Right lobe of liver (tissue), 6 donors: Measurements from ENCODE around the gene SYCE3. TPM values are rescaled to one million over a fixed set of nuclear protein-coding genes. Genes with fewer than 3 reads are reported as not detected.

ENCODE experiments used
- ATAC-seq, 4 donors: fragments of 200-7000 bp; cut with Tn5 transposase; one replicate each; pipeline ENCODE4 v1.9.1; 2020; ENCODE audit warnings: mild to moderate bottlenecking in 4 of 4, moderate library complexity in 4 of 4
- DNase-seq, 3 donors: peaks; one replicate each; pipeline ENCODE4 v3.0.0-alpha.2; 2020
- H3K27ac ChIP-seq, 3 donors: fragments of 200-600 bp; one replicate each; pipeline ENCODE4 v1.8.0; 2022
- H3K27me3 ChIP-seq, 2 donors: fragments of 200-600 bp; one replicate each; pipeline ENCODE4 v1.8.0; 2022
- H3K36me3 ChIP-seq, 4 donors: fragments of 200-600 bp; sonication (generic) in 1 of 4; one replicate each; pipeline versions ENCODE4 v1.5.1 to v1.8.0; 2017 to 2022; ENCODE audit warnings: control low read depth in 1 of 4
- H3K4me1 ChIP-seq, 4 donors: fragments of 200-600 bp; sonication (generic) in 1 of 4; one replicate each; pipeline versions ENCODE4 v1.5.1 to v1.8.0; 2017 to 2022; ENCODE audit warnings: control low read depth in 1 of 4
- H3K4me3 ChIP-seq, 3 donors: fragments of 200-600 bp; one replicate each; pipeline ENCODE4 v1.8.0; 2022
- H3K9me3 ChIP-seq, 4 donors: fragments of 200-600 bp; sonication (generic) in 1 of 4; one replicate each; pipeline versions ENCODE4 v1.5.1 to v1.8.0; 2017 to 2022; ENCODE audit warnings: control low read depth in 1 of 4
- POLR2A ChIP-seq: fragments of 450-650 bp; IDR thresholded peaks from one replicate; pipeline ENCODE4 v1.6.1; 2017; ENCODE audit warnings: antibody characterized with exemption, mild to moderate bottlenecking
- WGBS: methylation state at CpG from one replicate; pipeline ENCODE4 v1.1.6; 2018; ENCODE audit warnings: low coverage, low lambda C conversion rate; ENCODE audit not compliant: insufficient coverage; ENCODE audit errors: missing lambda C conversion rate; 5-methylcytosine and 5-hydroxymethylcytosine counted together
- intact Hi-C, 2 donors: fragments of 100-400 bp; cut with DNase I; formaldehyde crosslinking; loops; one replicate each; pipeline versions ENCODE4 v1.11.2 to v1.14.1; 2022
- total RNA-seq, 6 experiments: library from RNA; depleted of rRNA in 2 of 6; stranded (reverse); fragments of >200 nt in 2 of 6; fragmentation: NEBNext Ultra II Directional in 3 of 6; extraction: Animal tissue kit (Norgen Biotek cat#: 25700) in 3 of 6; gene quantifications; one replicate each; pipeline versions ENCODE4 v1.1.0 to v1.2.4, GENCODE V29; 2016 to 2023
- TF ChIP-seq, protein P1 (sequence below), 4 donors: fragments of 200-600 bp in 3 of 4; fragments of 450-650 bp in 1 of 4; IDR thresholded peaks; one replicate each; pipeline versions ENCODE4 v1.5.1 to v1.8.0; 2016 to 2022; ENCODE audit warnings: antibody characterized with exemption in 4 of 4, mild to moderate bottlenecking in 2 of 4
- donor health status: DM: no; HTN: yes; CAD: no.
- donor health status: DM: no; HTN: no; CAD: no.
- donor health status: DM: no; HTN: no; CAD: no.
- donor health status: DM: no; HTN: yes; CAD: no.
- donor health status: DM: no; HTN: yes; CAD: no.

Gene SYCE3
- total RNA-seq, 6 experiments from 2014 or later, result 3.3 to 4.7 TPM; not detected in 4

DNA sequence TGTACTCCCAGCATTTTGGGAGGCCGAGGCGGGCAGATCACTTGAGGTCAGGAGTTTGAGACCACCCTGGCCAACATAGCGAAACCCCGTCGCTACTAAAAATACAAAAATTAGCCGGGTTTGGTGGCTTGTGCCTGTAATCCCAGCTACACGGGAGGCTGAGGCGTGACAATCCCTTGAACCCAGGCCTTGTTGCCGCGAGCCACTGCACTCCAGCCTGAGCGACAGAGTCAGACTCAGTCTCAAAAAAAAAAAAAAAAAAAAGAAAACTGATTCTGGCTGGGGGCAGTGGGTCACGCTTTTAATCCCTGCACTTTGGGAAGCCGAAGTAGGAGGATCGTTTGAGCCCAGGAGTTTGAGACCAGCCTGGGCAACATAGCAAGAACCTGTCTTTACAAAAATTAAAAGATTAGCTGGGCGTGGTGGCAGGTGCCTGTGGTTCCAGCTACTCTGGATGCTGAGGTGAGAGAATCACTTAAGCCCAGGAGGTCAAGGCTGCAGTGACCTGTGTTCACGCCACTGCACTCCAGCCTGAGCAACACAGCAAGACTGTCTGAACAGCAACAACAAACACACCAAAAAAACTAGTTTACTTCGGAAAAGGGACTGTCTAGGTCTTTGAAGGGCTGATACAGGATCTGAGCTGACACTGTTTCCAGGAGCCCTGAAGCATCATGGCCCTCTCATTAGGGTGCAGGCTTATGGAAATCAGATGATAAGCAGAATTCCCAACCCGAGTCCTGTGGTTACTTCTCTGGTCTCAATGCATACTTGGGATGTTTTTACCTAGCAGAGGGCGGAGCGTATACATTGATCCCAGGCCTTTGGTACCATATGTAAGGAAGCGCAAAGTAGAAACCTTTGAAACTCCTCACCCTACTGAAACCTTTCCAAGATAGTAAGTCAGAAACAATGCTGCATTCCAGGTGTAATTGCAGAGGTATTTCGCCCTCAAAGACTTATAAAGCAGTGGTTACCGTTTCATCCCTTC, 21.7 kb upstream of the SYCE3 start:
- intact Hi-C loops, result no loop called here
- Histone ChIP-seq H3K9me3 (no peaks in the 10 kb centered on the region), H3K4me3 (no peak overlapping the region), H3K4me1 (peaks cover 0 to 11% (median 0%) of the 10 kb centered on the region in 4 donors), H3K27ac (no peak overlapping the region), H3K27me3 (no peaks in the 10 kb centered on the region), H3K36me3 (peaks cover 0 to 4% (median 0%) of the 10 kb centered on the region in 4 donors)
- TF ChIP-seq, protein P1, sequence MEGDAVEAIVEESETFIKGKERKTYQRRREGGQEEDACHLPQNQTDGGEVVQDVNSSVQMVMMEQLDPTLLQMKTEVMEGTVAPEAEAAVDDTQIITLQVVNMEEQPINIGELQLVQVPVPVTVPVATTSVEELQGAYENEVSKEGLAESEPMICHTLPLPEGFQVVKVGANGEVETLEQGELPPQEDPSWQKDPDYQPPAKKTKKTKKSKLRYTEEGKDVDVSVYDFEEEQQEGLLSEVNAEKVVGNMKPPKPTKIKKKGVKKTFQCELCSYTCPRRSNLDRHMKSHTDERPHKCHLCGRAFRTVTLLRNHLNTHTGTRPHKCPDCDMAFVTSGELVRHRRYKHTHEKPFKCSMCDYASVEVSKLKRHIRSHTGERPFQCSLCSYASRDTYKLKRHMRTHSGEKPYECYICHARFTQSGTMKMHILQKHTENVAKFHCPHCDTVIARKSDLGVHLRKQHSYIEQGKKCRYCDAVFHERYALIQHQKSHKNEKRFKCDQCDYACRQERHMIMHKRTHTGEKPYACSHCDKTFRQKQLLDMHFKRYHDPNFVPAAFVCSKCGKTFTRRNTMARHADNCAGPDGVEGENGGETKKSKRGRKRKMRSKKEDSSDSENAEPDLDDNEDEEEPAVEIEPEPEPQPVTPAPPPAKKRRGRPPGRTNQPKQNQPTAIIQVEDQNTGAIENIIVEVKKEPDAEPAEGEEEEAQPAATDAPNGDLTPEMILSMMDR (IDR thresholded peaks at IDR 0.05), result no peak
- WGBS, result 93% methylated on average over 16 of the region's 23 CpGs
- DNase-seq (peak in 2 of 3 donors; percentile 7 to 35), ATAC-seq (no peak)

DNA sequence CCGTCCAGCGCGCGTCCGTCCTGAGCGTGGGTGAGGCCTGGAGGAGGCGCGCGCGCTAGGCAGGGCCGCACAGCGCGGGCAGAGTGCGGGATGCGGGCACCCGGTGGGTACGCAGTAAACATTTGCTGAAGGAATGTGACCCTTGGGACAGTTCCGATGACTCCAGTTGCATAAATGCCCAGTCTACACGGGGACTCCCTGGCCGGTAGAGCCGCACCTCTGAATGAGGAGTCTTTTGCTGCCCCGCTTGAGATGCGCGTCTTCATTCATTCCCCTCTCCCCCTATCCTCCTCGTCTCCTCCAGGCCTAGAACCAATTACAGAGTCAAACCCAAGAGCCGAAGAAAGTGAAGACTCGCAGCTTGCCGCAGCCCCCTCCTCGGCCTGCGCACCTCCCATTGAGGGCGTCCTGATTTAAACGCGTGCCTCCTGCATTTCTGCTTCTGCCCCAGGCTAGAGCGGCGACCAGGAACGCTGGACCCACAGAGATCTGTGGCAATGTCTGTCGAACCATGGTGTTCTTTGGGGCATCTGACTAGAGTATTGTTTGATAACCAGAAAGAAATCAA, 20.7 kb upstream of the SYCE3 start:
- ATAC-seq (peak; percentile 2 to 29 (median 19)), DNase-seq (peak in 1 of 3 donors; percentile 16)

DNA sequence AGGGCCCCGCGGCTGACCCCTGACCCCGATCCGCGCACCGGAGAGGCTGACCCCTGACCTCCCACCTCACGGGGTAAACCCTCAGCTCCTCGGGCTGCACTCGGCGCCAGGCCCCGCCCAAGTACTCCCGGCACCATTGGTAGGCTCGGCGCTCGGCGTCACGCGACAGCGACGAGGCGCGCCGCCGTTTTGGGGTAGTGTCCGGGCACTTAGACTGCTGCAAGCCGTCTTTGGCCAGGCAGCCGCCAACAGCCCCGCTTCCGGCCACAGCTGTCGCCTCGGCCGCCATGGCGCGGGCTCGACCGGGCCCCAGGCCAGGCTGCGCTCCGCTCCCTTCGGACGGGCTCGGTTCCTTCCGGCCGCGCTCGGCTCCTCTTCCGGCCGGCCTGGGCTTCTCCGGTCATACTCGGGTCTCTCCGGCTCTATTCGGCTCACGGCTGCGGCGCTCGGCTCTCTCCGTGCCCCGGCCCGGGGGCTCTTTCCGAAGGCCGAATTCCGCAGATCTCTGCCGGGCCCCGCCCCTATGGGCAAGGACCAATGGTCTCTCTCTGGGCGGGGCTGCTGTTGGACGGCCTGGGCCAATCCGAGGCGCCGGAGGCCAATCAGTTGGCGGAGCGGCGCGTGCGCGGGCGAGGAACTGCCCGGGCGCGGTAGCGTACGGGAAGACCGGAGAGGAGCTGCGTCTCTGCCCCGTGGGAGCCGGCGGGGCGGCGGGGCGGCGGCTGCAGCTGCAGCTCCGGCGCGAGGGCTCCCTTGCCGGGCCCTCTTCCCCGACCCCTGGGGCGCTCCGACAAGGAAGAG, 20.0 kb upstream of the SYCE3 start, which contains the start of gene CHKB:
Gene CHKB (minus strand): TSS at position 357 of the 801 bp plus-strand sequence. CDS start 68 bp downstream, at position 289.
- Histone ChIP-seq H3K27ac (peak within 1 kb of the TSS; percentile 92 to 99 (median 94)), H3K4me3 (peak within 1 kb of the TSS; percentile 69 to 96 (median 91)), H3K36me3 (peaks cover 0 to 4% (median 0%) of the 10 kb centered on the region in 4 donors), H3K4me1 (peaks cover 0 to 11% (median 0%) of the 10 kb centered on the region in 4 donors), H3K9me3 (no peaks in the 10 kb centered on the region), H3K27me3 (no peaks in the 10 kb centered on the region)
- TF ChIP-seq, protein P1 (IDR thresholded peaks at IDR 0.05), result no peak
- TF ChIP-seq POLR2A, result peak; percentile 96
- DNase-seq (peak; percentile 99), ATAC-seq (peak; percentile 95 to 97 (median 96))
- intact Hi-C loops, result no loop called here
- 4% methylated on average over 5 of the region's 96 CpGs for WGBS

More for the DNA sequence above, 20.7 kb upstream of the SYCE3 start:
- H3K27me3 ChIP-seq, result no peaks in the 10 kb centered on the region
- peak overlapping the region; percentile 36 to 99 (median 42) for H3K27ac ChIP-seq
- intact Hi-C loops, result no loop called here
- WGBS, result 24% methylated on average over 19 of the region's 37 CpGs
- peak overlapping the region; percentile 69 to 96 (median 91) for H3K4me3 ChIP-seq
- no peaks in the 10 kb centered on the region for H3K9me3 ChIP-seq
- TF ChIP-seq POLR2A, result no peak
- TF ChIP-seq, protein P1 (IDR thresholded peaks at IDR 0.05), result no peak
- H3K36me3 ChIP-seq, result peaks cover 0 to 4% (median 0%) of the 10 kb centered on the region in 4 donors
- H3K4me1 ChIP-seq, result peaks cover 0 to 11% (median 0%) of the 10 kb centered on the region in 4 donors

DNA sequence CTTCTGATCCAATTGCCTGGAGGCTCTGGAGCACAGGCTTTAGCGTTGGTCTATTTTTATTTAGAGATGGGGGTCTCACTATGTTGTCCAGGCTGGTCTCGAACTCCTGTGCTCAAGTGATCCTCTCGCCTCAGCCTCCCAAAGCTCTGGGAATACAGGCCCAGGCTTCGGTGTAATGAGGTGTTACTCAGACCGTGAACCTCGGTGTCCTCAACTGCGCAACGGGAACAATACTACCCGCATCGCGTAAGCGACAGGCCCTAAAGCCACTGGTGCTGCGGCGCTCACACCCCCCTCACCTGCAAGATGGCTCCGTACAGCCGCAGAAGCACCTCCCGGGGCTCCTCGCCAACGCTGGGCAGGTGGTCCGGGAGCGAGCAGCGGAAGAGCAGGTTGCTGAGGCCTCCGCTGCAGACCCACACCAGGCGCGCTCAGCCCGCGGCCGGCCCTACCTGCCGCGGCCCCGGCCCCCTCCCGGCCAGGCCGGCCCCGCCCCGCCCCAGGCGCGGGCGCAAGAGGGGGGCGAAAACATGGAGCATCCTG, 19.3 kb upstream of the SYCE3 start:
- H3K27me3 ChIP-seq, result no peaks in the 10 kb centered on the region
- H3K4me3 ChIP-seq, result peak overlapping the region; percentile 69 to 96 (median 91)
- no peaks in the 10 kb centered on the region for H3K9me3 ChIP-seq
- peaks cover 0 to 4% (median 0%) of the 10 kb centered on the region in 4 donors for H3K36me3 ChIP-seq
- no CpG with 5 or more reads among the region's 39 CpGs for WGBS
- no peak for ATAC-seq
- intact Hi-C loops, result no loop called here
- H3K4me1 ChIP-seq, result peaks cover 0 to 11% (median 0%) of the 10 kb centered on the region in 4 donors
- TF ChIP-seq, protein P1 (IDR thresholded peaks at IDR 0.05), result no peak
- TF ChIP-seq POLR2A, result no peak
- H3K27ac ChIP-seq, result peak overlapping the region; percentile 92 to 99 (median 94)
- no peak for DNase-seq
